WERI-Rb-1 (cell line): Measurements from ENCODE around the gene HCRTR2.
"Not testable (repeated sequence)": the region's sequence is repeated elsewhere in the genome, so short reads cannot be mapped to it uniquely, and the experiment has no call there.

Experiments
- DNase-seq: peaks from one replicate; pipeline ENCODE4 v3.0.0-alpha.2; 2020
- H3K27ac ChIP-seq: fragments of 250-450 bp; sonication (Bioruptor Pico); 2 replicates; pipeline ENCODE4 v1.5.1; 2020; ENCODE audit warnings: mild to moderate bottlenecking, moderate library complexity
- H3K27me3 ChIP-seq: fragments of 250-450 bp; sonication (Bioruptor Pico); 2 replicates; pipeline ENCODE4 v1.5.1; 2021; ENCODE audit warnings: mild to moderate bottlenecking, low read depth, moderate library complexity; ENCODE audit not compliant: insufficient read depth, severe bottlenecking
- H3K36me3 ChIP-seq: fragments of 250-450 bp; sonication (Bioruptor Pico); 2 replicates; pipeline ENCODE4 v1.5.1; 2020; ENCODE audit warnings: mild to moderate bottlenecking, moderate library complexity
- H3K4me3 ChIP-seq: 2 replicates; pipeline ENCODE4 v1.5.1; 2011; ENCODE audit warnings: low read depth, mild to moderate bottlenecking, control low read depth, low read length
- H3K9me3 ChIP-seq: fragments of 250-450 bp; sonication (Bioruptor Pico); 2 replicates; pipeline ENCODE4 v1.5.1; 2021; ENCODE audit warnings: mild to moderate bottlenecking, moderate library complexity; ENCODE audit not compliant: severe bottlenecking
- TF ChIP-seq, protein P1 (sequence below): IDR thresholded peaks from 2 replicates; pipeline ENCODE4 v1.5.1; 2011; ENCODE audit warnings: low read depth, mild to moderate bottlenecking, control low read depth, inconsistent platforms, low read length

The HCRTR2 gene

DNA sequence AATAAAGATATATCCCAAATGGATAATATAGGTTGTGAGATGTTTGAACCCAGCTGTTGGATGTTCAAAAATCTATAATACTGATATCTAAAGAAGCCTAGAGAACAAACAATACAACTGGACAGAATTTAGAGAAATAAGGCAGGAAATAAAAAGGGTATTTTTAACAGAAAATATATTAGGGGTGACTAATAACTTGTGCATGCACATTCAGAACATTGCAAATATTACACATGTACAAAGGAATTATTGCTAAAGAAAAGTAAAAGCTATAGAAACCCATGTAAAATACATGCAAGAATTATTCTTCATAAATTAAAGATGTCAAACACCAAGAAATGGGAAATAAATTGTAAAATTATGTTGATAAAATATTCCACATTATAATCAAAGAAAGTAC, 32.7 kb upstream of the HCRTR2 start:
- no peak for DNase-seq
- Histone ChIP-seq H3K9me3 (no peaks in the 10 kb centered on the region), H3K27me3 (peaks cover under 1% of the 10 kb centered on the region), H3K36me3 (no peaks in the 10 kb centered on the region), H3K27ac (no peak overlapping the region), H3K4me3 (no peak overlapping the region)
- TF ChIP-seq, protein P1, sequence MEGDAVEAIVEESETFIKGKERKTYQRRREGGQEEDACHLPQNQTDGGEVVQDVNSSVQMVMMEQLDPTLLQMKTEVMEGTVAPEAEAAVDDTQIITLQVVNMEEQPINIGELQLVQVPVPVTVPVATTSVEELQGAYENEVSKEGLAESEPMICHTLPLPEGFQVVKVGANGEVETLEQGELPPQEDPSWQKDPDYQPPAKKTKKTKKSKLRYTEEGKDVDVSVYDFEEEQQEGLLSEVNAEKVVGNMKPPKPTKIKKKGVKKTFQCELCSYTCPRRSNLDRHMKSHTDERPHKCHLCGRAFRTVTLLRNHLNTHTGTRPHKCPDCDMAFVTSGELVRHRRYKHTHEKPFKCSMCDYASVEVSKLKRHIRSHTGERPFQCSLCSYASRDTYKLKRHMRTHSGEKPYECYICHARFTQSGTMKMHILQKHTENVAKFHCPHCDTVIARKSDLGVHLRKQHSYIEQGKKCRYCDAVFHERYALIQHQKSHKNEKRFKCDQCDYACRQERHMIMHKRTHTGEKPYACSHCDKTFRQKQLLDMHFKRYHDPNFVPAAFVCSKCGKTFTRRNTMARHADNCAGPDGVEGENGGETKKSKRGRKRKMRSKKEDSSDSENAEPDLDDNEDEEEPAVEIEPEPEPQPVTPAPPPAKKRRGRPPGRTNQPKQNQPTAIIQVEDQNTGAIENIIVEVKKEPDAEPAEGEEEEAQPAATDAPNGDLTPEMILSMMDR = no peak

- Histone ChIP-seq H3K36me3 (no peaks in the 10 kb centered on the region), H3K27me3 (peaks cover 3% of the 10 kb centered on the region), H3K4me3 (no peak overlapping the region), H3K27ac (no peak overlapping the region), H3K9me3 (no peaks in the 10 kb centered on the region)
- DNase-seq = no peak
- TF ChIP-seq, protein P1 = no peak
Measured at GRCh38 chr6:55142610-55143009, 31.7 kb upstream of the HCRTR2 start.

- no peak for DNase-seq
- no peaks in the 10 kb centered on the region for H3K36me3 ChIP-seq
- no peak overlapping the region for H3K4me3 ChIP-seq
- H3K27me3 ChIP-seq = peaks cover 7% of the 10 kb centered on the region
- TF ChIP-seq, protein P1 = no peak
- no peaks in the 10 kb centered on the region for H3K9me3 ChIP-seq
- H3K27ac ChIP-seq = no peak overlapping the region
Measured at GRCh38 chr6:55153284-55153683, 21.0 kb upstream of the HCRTR2 start.

DNA sequence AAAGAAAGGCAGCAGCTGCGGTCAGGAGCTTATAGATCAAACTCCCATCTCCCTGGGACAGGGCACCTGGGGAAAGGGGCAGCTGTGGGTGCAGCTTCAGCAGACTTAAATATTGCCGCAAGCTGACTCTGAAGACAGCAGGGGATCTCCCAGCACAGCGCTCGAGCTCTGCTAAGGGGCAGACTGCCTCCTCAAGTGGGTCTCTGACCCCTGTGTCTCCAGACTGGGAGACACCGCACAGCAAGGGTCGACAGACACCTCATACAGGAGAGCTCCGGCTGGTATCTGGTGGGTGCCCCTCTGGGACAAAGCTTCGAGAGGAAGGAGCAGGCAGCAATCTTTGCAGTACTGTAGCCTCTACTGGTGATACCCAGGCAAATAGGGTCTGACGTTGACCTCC, 15.5 kb upstream of the HCRTR2 start:
- not testable (repeated sequence) for H3K4me3 ChIP-seq, H3K27me3 ChIP-seq, DNase-seq, H3K27ac ChIP-seq, H3K36me3 ChIP-seq, H3K9me3 ChIP-seq

DNA sequence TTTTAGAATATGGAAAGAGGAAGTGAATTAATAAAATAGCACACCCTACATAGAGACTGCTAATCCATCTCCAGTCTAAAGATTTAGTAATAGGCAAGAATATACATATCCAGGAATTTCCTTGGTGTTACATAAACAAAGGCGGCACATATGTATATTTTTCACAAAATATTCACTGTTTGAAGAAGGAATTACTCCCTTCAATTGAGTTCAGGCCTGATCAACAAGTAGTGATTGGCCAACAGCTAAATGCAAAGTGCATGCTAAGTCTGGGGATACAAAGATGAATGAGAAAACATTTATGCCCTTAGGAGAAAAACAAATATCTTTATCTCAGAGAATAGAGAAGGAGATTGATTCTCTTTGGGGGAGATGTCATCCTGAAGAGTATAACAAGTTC, 6.5 kb upstream of the HCRTR2 start:
- Histone ChIP-seq H3K27ac (no peak overlapping the region), H3K36me3 (no peaks in the 10 kb centered on the region), H3K9me3 (peaks cover 4% of the 10 kb centered on the region), H3K4me3 (no peak overlapping the region), H3K27me3 (peaks cover 16% of the 10 kb centered on the region)
- TF ChIP-seq, protein P1 = no peak
- no peak for DNase-seq

- DNase-seq = no peak
- Histone ChIP-seq H3K9me3 (no peaks in the 10 kb centered on the region), H3K27ac (no peak overlapping the region), H3K27me3 (peaks cover 20% of the 10 kb centered on the region), H3K36me3 (no peaks in the 10 kb centered on the region), H3K4me3 (no peak overlapping the region)
- TF ChIP-seq, protein P1 = no peak
Measured at GRCh38 chr6:55175078-55176049, 1.0 kb downstream of the HCRTR2 start.
